ENCODE data around the gene CELF4. TPM values are rescaled to one million over a fixed set of nuclear protein-coding genes. Genes with fewer than 3 reads are reported as not detected.

The CELF4 gene
- total and polyA plus RNA-seq, 2 of the 4 experiments (the other 2 are of a cell fraction): not detected

GRCh38 chr18:37502036-37502435 lies 63.6 kb downstream of the CELF4 start:
- H3K79me1 ChIP-seq (ENCODE audit: low read depth in 1 of 2, low read length in 2 of 2): no peaks in the 10 kb centered on the region
- H2AK9ac ChIP-seq (replicated peaks; ENCODE audit: low read depth, low read length, poor library complexity): no peak overlapping the region
- H2AFZ ChIP-seq (replicated peaks; ENCODE audit: low read length, poor library complexity): no peak overlapping the region
- H2BK20ac ChIP-seq (ENCODE audit: low read depth, low read length): no peak overlapping the region
- H3K27ac ChIP-seq (ENCODE audit: insufficient read depth, low read length): no peak overlapping the region
- dilution Hi-C loops (cut with HindIII; ENCODE audit: low sequenced_read_pairs, unreplicated experiment) (no loop called here), in situ Hi-C loops (cut with MboI; ENCODE audit: low sequenced_read_pairs) (no loop called here), intact Hi-C loops (cut with micrococcal nuclease) (no loop called here)
- H3K18ac ChIP-seq (ENCODE audit: low read depth, low read length): no peak overlapping the region
- no peak overlapping the region for H3K23ac ChIP-seq (ENCODE audit: low read depth, low read length)
- no TSS peak for BruUV-seq (replicated peaks)
- H3K56ac ChIP-seq (ENCODE audit: extremely low read depth, insufficient read depth, low read length): no peak overlapping the region
- no peak overlapping the region for H3K9ac ChIP-seq (ENCODE audit: low read depth, low read length)
- no peak overlapping the region for H2BK5ac ChIP-seq (ENCODE audit: low read depth, low read length, poor library complexity, severe bottlenecking)
- H4K91ac ChIP-seq (ENCODE audit: insufficient read depth, low read depth, low read length): no peak overlapping the region
- H3K9me1 ChIP-seq (ENCODE audit: insufficient read depth, low read length): no peaks in the 10 kb centered on the region
- CTCF ChIA-PET: no interaction called here
- DNase-seq: no peak
- H2BK15ac ChIP-seq (ENCODE audit: low read depth, low read length): no peak overlapping the region
- no peaks in the 10 kb centered on the region for H3K4me1 ChIP-seq (ENCODE audit: control insufficient read depth, insufficient read depth, low read length)
- TF ChIP-seq, protein P1, sequence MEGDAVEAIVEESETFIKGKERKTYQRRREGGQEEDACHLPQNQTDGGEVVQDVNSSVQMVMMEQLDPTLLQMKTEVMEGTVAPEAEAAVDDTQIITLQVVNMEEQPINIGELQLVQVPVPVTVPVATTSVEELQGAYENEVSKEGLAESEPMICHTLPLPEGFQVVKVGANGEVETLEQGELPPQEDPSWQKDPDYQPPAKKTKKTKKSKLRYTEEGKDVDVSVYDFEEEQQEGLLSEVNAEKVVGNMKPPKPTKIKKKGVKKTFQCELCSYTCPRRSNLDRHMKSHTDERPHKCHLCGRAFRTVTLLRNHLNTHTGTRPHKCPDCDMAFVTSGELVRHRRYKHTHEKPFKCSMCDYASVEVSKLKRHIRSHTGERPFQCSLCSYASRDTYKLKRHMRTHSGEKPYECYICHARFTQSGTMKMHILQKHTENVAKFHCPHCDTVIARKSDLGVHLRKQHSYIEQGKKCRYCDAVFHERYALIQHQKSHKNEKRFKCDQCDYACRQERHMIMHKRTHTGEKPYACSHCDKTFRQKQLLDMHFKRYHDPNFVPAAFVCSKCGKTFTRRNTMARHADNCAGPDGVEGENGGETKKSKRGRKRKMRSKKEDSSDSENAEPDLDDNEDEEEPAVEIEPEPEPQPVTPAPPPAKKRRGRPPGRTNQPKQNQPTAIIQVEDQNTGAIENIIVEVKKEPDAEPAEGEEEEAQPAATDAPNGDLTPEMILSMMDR (conservative IDR thresholded peaks at IDR 0.05; ENCODE audit: low read depth, low read length): no peak
- TF ChIP-seq MAZ (IDR thresholded peaks at IDR 0.05; ENCODE audit: borderline replicate concordance, low read depth, low read length) (no peak), NFE2L2 (IDR thresholded peaks at IDR 0.05; ENCODE audit: low read depth, low read length) (no peak), FOS (IDR thresholded peaks at IDR 0.05; ENCODE audit: low read depth, low read length) (no peak), MAFK (IDR thresholded peaks at IDR 0.05; ENCODE audit: low read depth, low read length) (no peak), MXI1 (IDR thresholded peaks at IDR 0.05; ENCODE audit: borderline replicate concordance, low read depth, low read length) (no peak), CEBPB (IDR thresholded peaks at IDR 0.05; ENCODE audit: low read depth, low read length) (no peak), POLR2A (IDR thresholded peaks at IDR 0.05; ENCODE audit: low read depth, low read length) (no peak)
- TF ChIP-seq, protein P2, sequence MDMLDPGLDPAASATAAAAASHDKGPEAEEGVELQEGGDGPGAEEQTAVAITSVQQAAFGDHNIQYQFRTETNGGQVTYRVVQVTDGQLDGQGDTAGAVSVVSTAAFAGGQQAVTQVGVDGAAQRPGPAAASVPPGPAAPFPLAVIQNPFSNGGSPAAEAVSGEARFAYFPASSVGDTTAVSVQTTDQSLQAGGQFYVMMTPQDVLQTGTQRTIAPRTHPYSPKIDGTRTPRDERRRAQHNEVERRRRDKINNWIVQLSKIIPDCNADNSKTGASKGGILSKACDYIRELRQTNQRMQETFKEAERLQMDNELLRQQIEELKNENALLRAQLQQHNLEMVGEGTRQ (IDR thresholded peaks at IDR 0.05; ENCODE audit: low read depth, low read length): no peak
- H3K9me3 ChIP-seq (ENCODE audit: control insufficient read depth, insufficient read depth, low read length): no peaks in the 10 kb centered on the region
- WGBS, 2 experiments (ENCODE audit: extremely low coverage in 2 of 2, insufficient read length in 1 of 2): 60% methylated on average over 2 of the region's 14 CpGs; no CpG with 5 or more reads in 1 of the 2 experiments
- no peaks in the 10 kb centered on the region for H3K36me3 ChIP-seq (ENCODE audit: control insufficient read depth, insufficient read depth, low read length)
- POLR2A ChIA-PET (ENCODE audit: unreplicated experiment): no interaction called here
- H4K8ac ChIP-seq (ENCODE audit: low read depth in 2 of 2, low read length in 2 of 2): no peak overlapping the region
- H3K4me3 ChIP-seq (ENCODE audit: insufficient read depth, low read depth, low read length): no peak overlapping the region
- no peak overlapping the region for H2AK5ac ChIP-seq (ENCODE audit: low read depth, low read length)
- H3K4ac ChIP-seq (ENCODE audit: low read depth, low read length): no peak overlapping the region
- no peak overlapping the region for H2BK120ac ChIP-seq (ENCODE audit: low read depth, low read length)
- H3K14ac ChIP-seq (replicated peaks; ENCODE audit: low read depth, low read length): no peak overlapping the region
- H3K4me2 ChIP-seq (ENCODE audit: low read depth, low read length): no peak overlapping the region
- no peak for ATAC-seq (ENCODE audit: low read depth)
- peaks cover 4% of the 10 kb centered on the region; the same call in 1 of the 2 replicates for H3K27me3 ChIP-seq (ENCODE audit: control insufficient read depth, insufficient read depth, low read length)
- no peaks in the 10 kb centered on the region for H4K20me1 ChIP-seq (ENCODE audit: insufficient read depth, low read length)
- H4K5ac ChIP-seq (ENCODE audit: low read depth, low read length): no peak overlapping the region
